ENCODE results near the gene SLC26A11.

SLC26A11 gene

DNA sequence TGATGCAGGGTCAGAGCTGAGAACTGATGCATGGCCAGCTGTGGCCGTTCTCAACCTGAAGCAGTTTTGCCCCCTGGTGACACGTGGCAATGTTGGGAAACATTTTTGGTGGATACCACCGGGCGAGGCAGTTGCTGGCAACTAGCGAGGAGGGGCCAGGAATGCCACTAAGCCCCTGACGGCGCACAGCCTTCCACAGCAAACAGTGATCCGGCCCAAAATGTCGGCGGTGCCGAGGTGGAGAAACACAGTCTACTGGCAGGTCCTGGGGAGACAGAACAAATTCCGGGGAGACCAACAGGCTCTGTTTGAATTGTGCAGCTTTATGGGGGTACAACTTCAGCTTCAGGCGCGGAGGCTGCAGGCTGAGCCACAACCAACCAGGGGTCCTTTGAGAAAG is 8.2 kb downstream of the SLC26A11 start:
- Histone ChIP-seq H3K9me2 (replicated peaks; ENCODE audit: control insufficient read depth, low read length) (no peaks in the 10 kb centered on the region), H3F3A (ENCODE audit: control insufficient read depth, insufficient read depth) (no peaks in the 10 kb centered on the region), H3K36me3 (ENCODE audit: control insufficient read depth, low read length) (no peaks in the 10 kb centered on the region), H3K27me3 (ENCODE audit: control insufficient read depth, low read length) (no peaks in the 10 kb centered on the region), H3K4me3 (ENCODE audit: low read length) (no peak overlapping the region), H3K27ac (ENCODE audit: low read depth, low read length) (no peak overlapping the region), H3K4me2 (ENCODE audit: low read length) (no peak overlapping the region), H3K79me2 (ENCODE audit: control insufficient read depth, low read length) (no peaks in the 10 kb centered on the region), H4K20me1 (ENCODE audit: control insufficient read depth, insufficient read depth, low read depth, low read length) (0 out of 2 replicates have a peak, but pooled peaks cover 4% of the 10 kb centered on the region), H3K4me1 (ENCODE audit: control insufficient read depth, low read length) (no peaks in the 10 kb centered on the region), H3K9me3 (ENCODE audit: control insufficient read depth, insufficient read depth, low read length) (peaks cover 7% of the 10 kb centered on the region)
- TF ChIP-seq, protein P1, sequence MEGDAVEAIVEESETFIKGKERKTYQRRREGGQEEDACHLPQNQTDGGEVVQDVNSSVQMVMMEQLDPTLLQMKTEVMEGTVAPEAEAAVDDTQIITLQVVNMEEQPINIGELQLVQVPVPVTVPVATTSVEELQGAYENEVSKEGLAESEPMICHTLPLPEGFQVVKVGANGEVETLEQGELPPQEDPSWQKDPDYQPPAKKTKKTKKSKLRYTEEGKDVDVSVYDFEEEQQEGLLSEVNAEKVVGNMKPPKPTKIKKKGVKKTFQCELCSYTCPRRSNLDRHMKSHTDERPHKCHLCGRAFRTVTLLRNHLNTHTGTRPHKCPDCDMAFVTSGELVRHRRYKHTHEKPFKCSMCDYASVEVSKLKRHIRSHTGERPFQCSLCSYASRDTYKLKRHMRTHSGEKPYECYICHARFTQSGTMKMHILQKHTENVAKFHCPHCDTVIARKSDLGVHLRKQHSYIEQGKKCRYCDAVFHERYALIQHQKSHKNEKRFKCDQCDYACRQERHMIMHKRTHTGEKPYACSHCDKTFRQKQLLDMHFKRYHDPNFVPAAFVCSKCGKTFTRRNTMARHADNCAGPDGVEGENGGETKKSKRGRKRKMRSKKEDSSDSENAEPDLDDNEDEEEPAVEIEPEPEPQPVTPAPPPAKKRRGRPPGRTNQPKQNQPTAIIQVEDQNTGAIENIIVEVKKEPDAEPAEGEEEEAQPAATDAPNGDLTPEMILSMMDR (IDR thresholded peaks at IDR 0.05; ENCODE audit: low read depth, low read length, poor library complexity, severe bottlenecking), result no peak
- TF ChIP-seq EZH2phosphoT487 (IDR thresholded peaks at IDR 0.05; ENCODE audit: borderline replicate concordance, low read length), result no peak

DNA sequence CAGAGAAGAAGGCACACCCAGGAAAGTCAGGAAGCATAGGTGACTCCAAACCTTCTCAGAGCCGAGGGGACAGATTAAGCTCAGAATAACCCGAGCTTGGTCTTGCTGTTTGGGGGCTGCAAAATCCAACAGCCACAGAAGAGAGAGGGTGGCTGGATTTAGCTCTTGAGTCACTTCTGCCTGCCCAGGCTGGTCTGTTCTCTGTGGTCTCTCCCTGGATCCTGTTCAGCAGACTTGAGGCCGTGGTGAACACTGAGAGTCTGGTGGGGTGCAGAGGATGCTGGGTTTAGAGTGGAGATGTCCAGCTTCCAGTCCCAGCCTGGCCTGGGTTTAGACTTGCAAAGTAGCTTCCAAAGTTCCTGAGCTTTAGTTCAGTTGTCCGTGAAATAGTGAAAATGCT is 8.8 kb downstream of the SLC26A11 start:
- Histone ChIP-seq H3K36me3 (ENCODE audit: control insufficient read depth, low read length) (no peaks in the 10 kb centered on the region), H3K4me1 (ENCODE audit: control insufficient read depth, low read length) (no peaks in the 10 kb centered on the region), H3K4me3 (ENCODE audit: low read length) (no peak overlapping the region), H3K79me2 (ENCODE audit: control insufficient read depth, low read length) (no peaks in the 10 kb centered on the region), H3K9me3 (ENCODE audit: control insufficient read depth, insufficient read depth, low read length) (peaks cover 10% of the 10 kb centered on the region), H4K20me1 (ENCODE audit: control insufficient read depth, insufficient read depth, low read depth, low read length) (0 out of 2 replicates have a peak, but pooled peaks cover 4% of the 10 kb centered on the region), H3K9me2 (replicated peaks; ENCODE audit: control insufficient read depth, low read length) (no peaks in the 10 kb centered on the region), H3K4me2 (ENCODE audit: low read length) (no peak overlapping the region), H3K27me3 (ENCODE audit: control insufficient read depth, low read length) (no peaks in the 10 kb centered on the region), H3F3A (ENCODE audit: control insufficient read depth, insufficient read depth) (no peaks in the 10 kb centered on the region), H3K27ac (ENCODE audit: low read depth, low read length) (no peak overlapping the region)
- TF ChIP-seq, protein P1 (IDR thresholded peaks at IDR 0.05; ENCODE audit: low read depth, low read length, poor library complexity, severe bottlenecking), result no peak
- no peak for TF ChIP-seq EZH2phosphoT487 (IDR thresholded peaks at IDR 0.05; ENCODE audit: borderline replicate concordance, low read length)

DNA sequence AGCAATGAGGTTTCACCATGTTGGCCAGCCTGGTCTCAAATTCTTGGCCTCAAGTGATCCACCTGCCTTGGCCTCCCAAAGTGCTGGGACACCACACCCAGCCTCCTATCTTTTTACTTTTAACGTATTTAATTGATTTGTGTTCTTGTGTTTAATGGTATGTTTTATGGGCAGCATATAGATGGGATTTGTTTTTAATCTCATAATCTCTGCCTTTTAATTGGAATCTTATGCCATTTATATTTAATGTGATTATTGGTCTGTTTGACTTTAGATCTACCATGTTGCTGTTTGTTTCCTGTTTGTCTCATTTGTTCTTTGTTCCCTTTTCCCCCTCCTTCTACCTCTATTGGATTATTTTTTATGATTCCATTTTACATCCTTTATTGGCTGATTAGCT is 12.2 kb downstream of the SLC26A11 start:
- Histone ChIP-seq H3K4me1 (ENCODE audit: control insufficient read depth, low read length) (no peaks in the 10 kb centered on the region), H3K9me3 (ENCODE audit: control insufficient read depth, insufficient read depth, low read length) (peaks cover 15% of the 10 kb centered on the region), H3F3A (ENCODE audit: control insufficient read depth, insufficient read depth) (no peaks in the 10 kb centered on the region), H3K27ac (ENCODE audit: low read depth, low read length) (no peak overlapping the region), H3K4me2 (ENCODE audit: low read length) (no peak overlapping the region), H3K79me2 (ENCODE audit: control insufficient read depth, low read length) (no peaks in the 10 kb centered on the region), H3K4me3 (ENCODE audit: low read length) (no peak overlapping the region), H3K36me3 (ENCODE audit: control insufficient read depth, low read length) (no peaks in the 10 kb centered on the region), H3K9me2 (replicated peaks; ENCODE audit: control insufficient read depth, low read length) (no peaks in the 10 kb centered on the region), H3K27me3 (ENCODE audit: control insufficient read depth, low read length) (no peaks in the 10 kb centered on the region), H4K20me1 (ENCODE audit: control insufficient read depth, insufficient read depth, low read depth, low read length) (no peaks in the 10 kb centered on the region)
- TF ChIP-seq EZH2phosphoT487 (IDR thresholded peaks at IDR 0.05; ENCODE audit: borderline replicate concordance, low read length), result no peak
- TF ChIP-seq, protein P1 (IDR thresholded peaks at IDR 0.05; ENCODE audit: low read depth, low read length, poor library complexity, severe bottlenecking), result no peak

Data from DOHH2 (cell line).